Esophagus squamous epithelium (tissue), 5 donors: ENCODE measurements around the gene PTH2. TPM values are rescaled to one million over a fixed set of nuclear protein-coding genes. Genes with fewer than 3 reads are reported as not detected.

ENCODE experiments used
- DNase-seq: peaks from one replicate; lab custom pipeline; 2025; lab: John Stamatoyannopoulos, UW
- H3K27ac ChIP-seq, 4 donors: fragments of 200-600 bp; sonication (generic); one replicate each; pipeline ENCODE4 v1.5.1; 2016 to 2019; ENCODE audit warnings: mild to moderate bottlenecking in 1 of 4
- H3K27me3 ChIP-seq, 4 donors: fragments of 200-600 bp; sonication (generic); 1 replicate in 3 of 4; 2 replicates in 1 of 4; pipeline versions ENCODE4 v1.5.1 to v1.6.0; 2017 to 2021; ENCODE audit warnings: antibody characterized with exemption in 1 of 4
- H3K36me3 ChIP-seq, 3 donors: fragments of 200-600 bp; sonication (generic); one replicate each; pipeline ENCODE4 v1.5.1; 2016 to 2019
- H3K4me1 ChIP-seq, 3 donors: fragments of 200-600 bp; sonication (generic); one replicate each; pipeline ENCODE4 v1.5.1; 2017 to 2019
- H3K4me3 ChIP-seq, 4 donors: fragments of 200-600 bp; sonication (generic); 1 replicate in 3 of 4; 2 replicates in 1 of 4; pipeline ENCODE4 v1.5.1; 2016 to 2019; ENCODE audit warnings: mild to moderate bottlenecking in 2 of 4, moderate library complexity in 1 of 4
- H3K9me3 ChIP-seq, 3 donors: fragments of 200-600 bp; sonication (generic); one replicate each; pipeline ENCODE4 v1.5.1; 2016 to 2019
- POLR2A ChIP-seq, 4 donors: fragments of 450-650 bp; IDR thresholded peaks; one replicate each; pipeline ENCODE4 v1.6.1; 2017; ENCODE audit warnings: antibody characterized with exemption in 4 of 4, mild to moderate bottlenecking in 4 of 4, moderate library complexity in 3 of 4
- WGBS, 2 donors: methylation state at CpG; one replicate each; pipeline ENCODE4 v1.1.5; 2018; 5-methylcytosine and 5-hydroxymethylcytosine counted together
- intact Hi-C: fragments of 100-400 bp; cut with DNase I; formaldehyde crosslinking; loops from one replicate; pipeline ENCODE4 v1.15.0; 2022
- total RNA-seq, 4 donors: library from RNA; depleted of rRNA; stranded (reverse); fragments of >200 nt; gene quantifications; one replicate each; pipeline ENCODE4 v1.1.0, GENCODE V29; 2016
- TF ChIP-seq, protein P1 (sequence below), 6 experiments: fragments of 450-650 bp in 4 of 6; fragments of 200-600 bp in 2 of 6; sonication (generic) in 2 of 6; IDR thresholded peaks; one replicate each; pipeline ENCODE4 v1.5.1; 2016 to 2019; ENCODE audit warnings: antibody characterized with exemption in 6 of 6, mild to moderate bottlenecking in 4 of 6, moderate library complexity in 4 of 6
- donor health status: DM: yes; HTN: yes; CAD: no.

PTH2 gene
- total RNA-seq, 4 donors from 2014 or later: not detected

DNA sequence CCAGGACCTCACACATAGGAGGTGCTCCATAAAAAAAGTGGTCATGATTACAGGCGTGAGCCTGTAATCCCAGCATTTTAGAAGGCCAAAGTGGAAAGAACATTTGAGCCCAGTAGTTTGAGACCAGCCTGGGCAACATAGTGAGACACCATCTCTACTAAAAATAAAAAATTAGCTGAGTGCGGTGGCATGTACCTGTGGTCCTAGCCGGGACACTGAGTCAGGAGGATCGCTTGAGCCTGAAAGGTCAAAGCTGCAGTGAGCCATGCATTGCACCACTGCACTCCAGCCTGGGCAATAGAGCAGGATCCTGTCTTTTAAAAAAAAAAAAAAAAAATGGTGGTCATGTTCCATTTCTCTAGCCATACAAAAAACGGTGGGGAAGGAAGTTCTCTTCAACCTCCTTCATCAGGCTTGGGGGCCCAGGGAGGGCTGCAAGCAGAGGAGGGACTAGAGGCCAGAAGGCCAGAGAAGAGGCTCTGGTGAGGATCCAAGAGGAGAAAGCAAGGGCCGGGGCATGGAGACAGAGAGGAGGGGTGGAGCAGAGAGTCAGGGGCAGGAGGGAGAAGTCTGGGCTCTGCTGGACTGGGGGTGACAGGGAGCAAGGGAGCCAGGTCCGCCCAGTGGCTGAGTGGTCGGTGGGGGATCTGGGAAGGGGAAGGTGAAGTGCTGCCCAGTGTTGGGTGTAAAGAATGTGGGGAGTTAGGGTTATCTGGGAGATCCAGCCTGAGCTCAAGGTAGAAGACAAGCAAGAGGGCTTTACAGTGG lies 26.3 kb downstream of the PTH2 start:
- intact Hi-C loops: no loop called here
- DNase-seq: no peak
- H3K4me3 ChIP-seq: no peak overlapping the region
- peaks cover 0 to 29% (median 0%) of the 10 kb centered on the region in 4 donors for H3K27me3 ChIP-seq
- H3K36me3 ChIP-seq: no peaks in the 10 kb centered on the region
- TF ChIP-seq, protein P1, sequence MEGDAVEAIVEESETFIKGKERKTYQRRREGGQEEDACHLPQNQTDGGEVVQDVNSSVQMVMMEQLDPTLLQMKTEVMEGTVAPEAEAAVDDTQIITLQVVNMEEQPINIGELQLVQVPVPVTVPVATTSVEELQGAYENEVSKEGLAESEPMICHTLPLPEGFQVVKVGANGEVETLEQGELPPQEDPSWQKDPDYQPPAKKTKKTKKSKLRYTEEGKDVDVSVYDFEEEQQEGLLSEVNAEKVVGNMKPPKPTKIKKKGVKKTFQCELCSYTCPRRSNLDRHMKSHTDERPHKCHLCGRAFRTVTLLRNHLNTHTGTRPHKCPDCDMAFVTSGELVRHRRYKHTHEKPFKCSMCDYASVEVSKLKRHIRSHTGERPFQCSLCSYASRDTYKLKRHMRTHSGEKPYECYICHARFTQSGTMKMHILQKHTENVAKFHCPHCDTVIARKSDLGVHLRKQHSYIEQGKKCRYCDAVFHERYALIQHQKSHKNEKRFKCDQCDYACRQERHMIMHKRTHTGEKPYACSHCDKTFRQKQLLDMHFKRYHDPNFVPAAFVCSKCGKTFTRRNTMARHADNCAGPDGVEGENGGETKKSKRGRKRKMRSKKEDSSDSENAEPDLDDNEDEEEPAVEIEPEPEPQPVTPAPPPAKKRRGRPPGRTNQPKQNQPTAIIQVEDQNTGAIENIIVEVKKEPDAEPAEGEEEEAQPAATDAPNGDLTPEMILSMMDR (IDR thresholded peaks at IDR 0.05): no peak
- TF ChIP-seq POLR2A (IDR thresholded peaks at IDR 0.05): no peak
- 75 to 80% methylated on average over 8 of the region's 8 CpGs for WGBS, 2 donors
- H3K27ac ChIP-seq: no peak overlapping the region
- no peaks in the 10 kb centered on the region for H3K9me3 ChIP-seq
- no peaks in the 10 kb centered on the region for H3K4me1 ChIP-seq

DNA sequence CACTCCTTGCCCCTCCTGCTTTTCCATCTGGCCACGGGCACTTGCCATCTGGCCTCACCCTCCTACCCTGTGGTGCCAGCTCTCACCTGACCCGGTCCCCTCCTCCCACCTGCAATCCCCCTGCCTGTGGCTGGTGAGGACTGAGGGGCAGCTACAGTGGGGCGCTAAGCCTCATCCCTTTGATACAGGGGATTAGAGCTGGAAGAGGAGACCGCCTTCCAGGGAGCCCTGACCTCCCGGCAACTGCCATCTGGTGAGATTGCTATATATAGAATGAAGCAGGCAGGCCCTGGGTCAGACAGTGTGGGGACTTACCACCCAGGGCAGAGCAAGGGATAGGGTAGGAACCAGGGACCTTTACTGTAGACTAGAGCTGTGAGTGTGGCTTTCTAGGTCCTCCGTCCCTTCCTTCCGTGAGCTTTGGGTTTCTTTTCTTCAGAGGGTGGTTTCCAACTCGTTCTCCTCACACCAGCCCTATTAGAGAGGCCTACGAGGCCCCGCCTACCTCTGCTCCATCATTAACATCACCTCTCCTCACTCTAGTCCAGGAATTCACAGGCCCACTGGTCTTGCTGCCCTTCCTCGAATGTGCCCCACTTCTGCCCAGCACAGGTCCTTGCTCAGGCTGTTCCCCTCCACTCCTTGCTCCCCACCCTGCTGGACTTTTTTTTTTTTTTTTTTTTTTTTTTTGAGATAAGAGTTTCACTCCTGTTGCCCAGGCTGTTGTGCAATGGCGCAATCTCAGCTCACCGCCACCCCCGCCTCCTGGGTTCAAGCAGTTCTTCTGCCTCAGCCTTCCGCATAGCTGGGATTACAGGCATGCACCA lies 27.4 kb downstream of the PTH2 start:
- H3K9me3 ChIP-seq: no peaks in the 10 kb centered on the region
- WGBS, 2 donors: 69 to 86% methylated on average over 12 to 14 of the region's 15 CpGs
- H3K4me3 ChIP-seq: no peak overlapping the region
- no peak overlapping the region for H3K27ac ChIP-seq
- TF ChIP-seq POLR2A (IDR thresholded peaks at IDR 0.05): no peak
- TF ChIP-seq, protein P1 (IDR thresholded peaks at IDR 0.05): no peak
- H3K27me3 ChIP-seq: peaks cover 0 to 34% (median 0%) of the 10 kb centered on the region in 4 donors
- H3K36me3 ChIP-seq: no peaks in the 10 kb centered on the region
- intact Hi-C loops: no loop called here
- no peak for DNase-seq
- peaks cover 0 to 3% (median 0%) of the 10 kb centered on the region in 3 donors for H3K4me1 ChIP-seq

DNA sequence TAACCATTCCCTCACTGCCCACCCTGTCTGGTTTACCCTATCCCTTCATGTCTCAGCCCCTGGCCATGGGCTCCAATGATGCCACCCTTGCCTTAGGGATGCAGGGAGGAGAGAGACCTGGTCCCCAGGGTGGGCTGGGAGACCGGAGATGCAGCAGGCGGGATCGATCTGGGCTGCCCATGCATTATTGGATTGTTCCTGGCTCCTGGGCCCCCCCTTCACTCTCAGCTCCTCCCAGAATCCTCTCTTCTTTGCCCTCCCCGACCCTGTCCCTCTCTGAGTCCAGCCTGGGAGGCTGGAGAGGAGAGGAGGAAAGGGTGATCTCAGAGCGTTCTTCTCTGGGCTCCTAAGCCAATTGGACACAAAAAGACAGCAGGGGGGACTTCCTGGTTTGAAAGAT lies 29.4 kb downstream of the PTH2 start:
- Histone ChIP-seq H3K36me3 (no peaks in the 10 kb centered on the region), H3K4me3 (no peak overlapping the region), H3K4me1 (peaks cover 0 to 3% (median 0%) of the 10 kb centered on the region in 3 donors), H3K27me3 (peaks cover 0 to 50% (median 0%) of the 10 kb centered on the region in 4 donors), H3K9me3 (no peaks in the 10 kb centered on the region), H3K27ac (no peak overlapping the region)
- DNase-seq: no peak
- WGBS, 2 donors: 89 to 100% methylated on average over 1 to 3 of the region's 5 CpGs
- no peak for TF ChIP-seq POLR2A (IDR thresholded peaks at IDR 0.05)
- TF ChIP-seq, protein P1 (IDR thresholded peaks at IDR 0.05): no peak
- intact Hi-C loops: loop anchor here (2.0 kb wide), 1 partner anchor 49 kb away; no protein-coding TSS in a partner anchor

DNA sequence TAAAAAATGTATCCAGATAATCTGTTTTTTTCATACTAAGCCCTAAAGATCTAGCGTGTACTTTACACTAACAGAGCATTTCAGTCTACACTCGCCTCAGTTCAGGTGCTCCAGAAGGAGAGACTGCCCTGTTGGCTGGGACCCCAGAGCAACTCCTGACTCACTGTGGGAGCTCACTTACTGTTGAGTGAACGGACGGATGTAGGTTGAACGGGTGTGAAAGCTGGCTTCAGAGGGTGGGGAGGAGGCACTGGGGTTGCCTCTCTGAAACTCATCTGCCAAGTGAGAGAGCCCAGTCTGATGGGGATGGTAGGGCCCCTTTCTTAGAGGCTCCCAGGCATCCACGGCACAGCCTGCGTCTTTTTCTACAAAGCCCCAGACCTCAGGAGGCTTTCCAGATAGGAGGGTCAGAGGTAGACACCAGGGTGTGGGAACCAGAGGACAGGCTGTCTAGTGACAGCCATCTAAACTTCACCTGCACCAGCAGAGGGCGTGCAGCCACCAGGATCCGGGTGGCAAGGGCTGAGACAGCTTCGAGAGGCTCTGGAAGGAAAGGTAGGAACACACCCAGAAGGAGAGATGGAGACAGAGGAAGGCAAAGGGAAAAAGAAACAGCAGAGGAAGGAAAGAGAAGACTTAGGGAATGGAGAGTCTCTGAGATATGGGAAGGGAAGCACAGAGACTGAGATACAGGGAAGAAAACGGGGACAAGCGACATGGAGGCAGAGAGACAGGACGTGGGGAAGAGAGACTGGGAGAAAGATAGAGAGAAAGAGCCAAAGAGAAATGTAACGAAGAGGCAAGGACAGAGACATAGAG lies 31.5 kb downstream of the PTH2 start:
- Histone ChIP-seq H3K4me3 (no peak overlapping the region), H3K9me3 (no peaks in the 10 kb centered on the region), H3K4me1 (peaks cover 0 to 3% (median 0%) of the 10 kb centered on the region in 3 donors), H3K36me3 (no peaks in the 10 kb centered on the region), H3K27me3 (peaks cover 0 to 49% (median 1%) of the 10 kb centered on the region in 4 donors), H3K27ac (no peak overlapping the region)
- WGBS, 2 donors: 25 to 27% methylated on average over 9 of the region's 14 CpGs
- intact Hi-C loops: loop anchor here (2.0 kb wide), 1 partner anchor 51 kb away; no protein-coding TSS in a partner anchor
- DNase-seq: no peak
- no peak for TF ChIP-seq POLR2A (IDR thresholded peaks at IDR 0.05)
- TF ChIP-seq, protein P1 (IDR thresholded peaks at IDR 0.05): peak; percentile 62 to 88 (median 84)
